IMR-90 (cell line): ENCODE measurements around the gene BAG1. TPM values are rescaled to one million over a fixed set of nuclear protein-coding genes. Genes with fewer than 3 reads are reported as not detected.

Experiments
- ATAC-seq: fragments of 200-7000 bp; cut with Tn5 transposase; 2 replicates; pipeline ENCODE4 v1.9.1; 2020; ENCODE audit warnings: low read depth, mild to moderate bottlenecking, moderate library complexity
- BruUV-seq: library from RNA; stranded (reverse); fragments of 400-500 nt; replicated peaks from 2 replicates; lab custom pipeline; 2021; lab: Mats Ljungman, UMichigan
- CTCF ChIA-PET: fragments of 300-600 bp; formaldehyde crosslinking; extraction: SDS; loops from one replicate; lab custom pipeline; 2021; ENCODE audit warnings: antibody characterized with exemption; lab: Yijun Ruan, JAX
- POLR2A ChIA-PET: fragments of 300-600 bp; sonication (Branson Sonifier 250); formaldehyde crosslinking; loops from one replicate; lab custom pipeline; 2022; ENCODE audit warnings: antibody characterized with exemption; ENCODE audit not compliant: unreplicated experiment; lab: Charles Lee
- DNase-seq: peaks from one replicate; pipeline ENCODE4 v3.0.0; 2013
- H2AFZ ChIP-seq: replicated peaks from 2 replicates; pipeline ENCODE3; 2013; ENCODE audit warnings: low read length, mild to moderate bottlenecking; ENCODE audit not compliant: poor library complexity
- H2AK5ac ChIP-seq: 2 replicates; pipeline ENCODE4 v1.6.1; 2013; ENCODE audit warnings: low read depth, low read length, inconsistent platforms
- H2AK9ac ChIP-seq: replicated peaks from 2 replicates; pipeline ENCODE3; 2013; ENCODE audit warnings: mild to moderate bottlenecking, low read depth, low read length, moderate library complexity; ENCODE audit not compliant: poor library complexity
- H2BK120ac ChIP-seq: 2 replicates; pipeline ENCODE4 v1.6.1; 2013; ENCODE audit warnings: low read depth, low read length, inconsistent platforms
- H2BK15ac ChIP-seq: 3 replicates; pipeline ENCODE4 v1.6.1; 2013; ENCODE audit warnings: low read depth, low read length, inconsistent platforms
- H2BK20ac ChIP-seq: 2 replicates; pipeline ENCODE4 v1.6.1; 2013; ENCODE audit warnings: low read depth, mild to moderate bottlenecking, inconsistent platforms, low read length, moderate library complexity
- H2BK5ac ChIP-seq: 2 replicates; pipeline ENCODE4 v1.6.1; 2013; ENCODE audit warnings: mild to moderate bottlenecking, low read depth, low read length, inconsistent platforms; ENCODE audit not compliant: poor library complexity, severe bottlenecking
- H3K14ac ChIP-seq: replicated peaks from 2 replicates; pipeline ENCODE4 v1.6.1; 2013; ENCODE audit warnings: low read depth, low read length, inconsistent platforms
- H3K18ac ChIP-seq: 2 replicates; pipeline ENCODE4 v1.6.1; 2013; ENCODE audit warnings: low read depth, low read length, control low read depth
- H3K23ac ChIP-seq: 2 replicates; pipeline ENCODE4 v1.6.1; 2013; ENCODE audit warnings: low read depth, low read length, inconsistent platforms
- H3K27ac ChIP-seq: 2 replicates; pipeline ENCODE4 v1.5.1; 2013; ENCODE audit warnings: mild to moderate bottlenecking, control low read depth, low read length; ENCODE audit not compliant: insufficient read depth
- H3K27me3 ChIP-seq: 2 replicates; pipeline ENCODE4 v1.6.1; 2013; ENCODE audit warnings: low read length; ENCODE audit not compliant: control insufficient read depth, insufficient read depth
- H3K36me3 ChIP-seq: 2 replicates; pipeline ENCODE4 v1.6.1; 2013; ENCODE audit warnings: low read length, mixed read lengths; ENCODE audit not compliant: control insufficient read depth, insufficient read depth
- H3K4ac ChIP-seq: 2 replicates; pipeline ENCODE4 v1.6.1; 2013; ENCODE audit warnings: low read depth, low read length, inconsistent platforms
- H3K4me1 ChIP-seq: 2 replicates; pipeline ENCODE4 v1.6.1; 2013; ENCODE audit warnings: low read length, mixed read lengths; ENCODE audit not compliant: control insufficient read depth, insufficient read depth
- H3K4me2 ChIP-seq: 2 replicates; pipeline ENCODE4 v1.6.1; 2013; ENCODE audit warnings: low read depth, mild to moderate bottlenecking, control low read depth, low read length, moderate library complexity
- H3K4me3 ChIP-seq: 2 replicates; pipeline ENCODE4 v1.5.1; 2013; ENCODE audit warnings: low read depth, mild to moderate bottlenecking, control low read depth, low read length, moderate library complexity; ENCODE audit not compliant: insufficient read depth
- H3K56ac ChIP-seq: 2 replicates; pipeline ENCODE4 v1.6.1; 2013; ENCODE audit warnings: low read length, inconsistent platforms; ENCODE audit not compliant: insufficient read depth; ENCODE audit errors: extremely low read depth
- H3K79me1 ChIP-seq, 2 experiments: 2 replicates each; pipeline ENCODE4 v1.6.1; 2013; ENCODE audit warnings: low read length in 2 of 2, inconsistent platforms in 1 of 2, low read depth in 1 of 2
- H3K9ac ChIP-seq: 2 replicates; pipeline ENCODE4 v1.6.1; 2013; ENCODE audit warnings: low read depth, low read length, control low read depth
- H3K9me1 ChIP-seq: 2 replicates; pipeline ENCODE4 v1.6.1; 2013; ENCODE audit warnings: low read length, inconsistent platforms; ENCODE audit not compliant: insufficient read depth
- H3K9me3 ChIP-seq: 2 replicates; pipeline ENCODE4 v1.6.1; 2013; ENCODE audit warnings: low read length; ENCODE audit not compliant: control insufficient read depth, insufficient read depth
- H4K20me1 ChIP-seq: 2 replicates; pipeline ENCODE4 v1.6.1; 2013; ENCODE audit warnings: low read length, inconsistent platforms; ENCODE audit not compliant: insufficient read depth
- H4K5ac ChIP-seq: 2 replicates; pipeline ENCODE4 v1.6.1; 2013; ENCODE audit warnings: mild to moderate bottlenecking, low read depth, low read length, control low read depth
- H4K8ac ChIP-seq, 2 experiments: 2 replicates each; pipeline ENCODE4 v1.6.1; 2013; ENCODE audit warnings: low read depth in 2 of 2, low read length in 2 of 2, control low read depth in 1 of 2, inconsistent platforms in 1 of 2
- H4K91ac ChIP-seq: 2 replicates; pipeline ENCODE4 v1.6.1; 2013; ENCODE audit warnings: low read depth, low read length, inconsistent platforms; ENCODE audit not compliant: insufficient read depth
- CTCF ChIP-seq: conservative IDR thresholded peaks from 2 replicates; pipeline ENCODE4 v1.5.1; 2012; ENCODE audit warnings: mild to moderate bottlenecking, low read depth, low read length, improper control_type of control experiment
- FOS ChIP-seq: fragments of 150-350 bp; IDR thresholded peaks from 2 replicates; pipeline ENCODE4 v1.6.1; 2016; ENCODE audit warnings: low read depth, low read length
- MAFK ChIP-seq: IDR thresholded peaks from 2 replicates; pipeline ENCODE4 v1.6.1; 2012; ENCODE audit warnings: low read depth, low read length, improper control_type of control experiment
- NFE2L2 ChIP-seq: fragments of 150-350 bp; IDR thresholded peaks from 2 replicates; pipeline ENCODE4 v1.6.1; 2016; ENCODE audit warnings: low read depth, mild to moderate bottlenecking, low read length
- RAD21 ChIP-seq: IDR thresholded peaks from 2 replicates; pipeline ENCODE4 v1.6.1; 2012; ENCODE audit warnings: low read length, improper control_type of control experiment
- RCOR1 ChIP-seq: IDR thresholded peaks from 2 replicates; pipeline ENCODE4 v1.6.1; 2012; ENCODE audit warnings: mild to moderate bottlenecking, low read length, improper control_type of control experiment; ENCODE audit not compliant: insufficient replicate concordance
- SMC3 ChIP-seq: fragments of 150-350 bp; IDR thresholded peaks from 2 replicates; pipeline ENCODE4 v1.6.1; 2016; ENCODE audit warnings: low read depth, mild to moderate bottlenecking, antibody characterized with exemption, low read length, moderate library complexity
- USF2 ChIP-seq: fragments of 150-350 bp; IDR thresholded peaks from 2 replicates; pipeline ENCODE4 v1.6.1; 2017; ENCODE audit warnings: mild to moderate bottlenecking, antibody characterized with exemption, low read length, low read depth
- WGBS, 2 experiments: methylation state at CpG; one replicate each; pipeline versions ENCODE4 v1.1.5 to v1.1.7; 2013; ENCODE audit warnings: missing lambda C conversion rate in 2 of 2; ENCODE audit not compliant: insufficient read length in 1 of 2; ENCODE audit errors: extremely low coverage in 2 of 2; 5-methylcytosine and 5-hydroxymethylcytosine counted together
- dilution Hi-C: fragments of 300-500 bp; cut with HindIII; formaldehyde crosslinking; loops from one replicate; pipeline ENCODE4 v1.14.3; 2018; ENCODE audit warnings: low sequenced_read_pairs; ENCODE audit not compliant: unreplicated experiment
- in situ Hi-C: fragments of 300-500 bp; cut with MboI; formaldehyde crosslinking; loops from 3 replicates; pipeline ENCODE4 v1.14.3; 2019; ENCODE audit warnings: low sequenced_read_pairs, inconsistent platforms, mixed read lengths
- intact Hi-C: fragments of 100-400 bp; cut with micrococcal nuclease; formaldehyde crosslinking; loops from 2 replicates; pipeline ENCODE4 v1.10.0; 2022
- polyA plus RNA-seq, 3 experiments: library from polyadenylated mRNA; depleted of rRNA; stranded (reverse); fragments of >200 nt; gene quantifications; 2 replicates each; pipeline ENCODE4 v1.2.3, GENCODE V29; 2012; ENCODE audit warnings: low replicate concordance in 1 of 3
- total RNA-seq: library from RNA; depleted of rRNA; stranded (reverse); fragments of >200 nt; gene quantifications from 2 replicates; pipeline ENCODE4 v1.2.3, GENCODE V29; 2012

Gene BAG1
- total and polyA plus RNA-seq, 2 of the 4 experiments (the other 2 are of a cell fraction) = 4.5 to 20.9 TPM

DNA sequence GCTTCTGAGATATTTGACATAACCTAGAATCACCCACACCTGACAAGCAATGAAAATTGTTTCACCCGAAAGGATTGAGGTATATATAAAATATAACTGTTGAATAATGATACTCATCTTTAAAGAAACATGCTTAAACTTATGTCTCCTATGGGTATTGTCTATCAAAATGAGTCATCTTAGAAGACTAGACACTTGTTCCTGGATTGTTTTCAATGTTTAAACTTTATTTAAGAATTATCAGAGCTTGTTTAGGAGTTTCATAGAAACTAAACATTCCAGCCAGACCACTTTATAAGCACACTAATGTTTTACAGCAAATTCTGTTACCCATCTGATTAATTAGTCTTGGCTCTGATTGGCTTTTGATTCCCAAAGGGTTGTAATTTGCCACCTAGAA lies 45.4 kb upstream of the BAG1 start:
- BruUV-seq = no TSS peak
- H3K27ac ChIP-seq = no peak overlapping the region
- peak overlapping the region; percentile 13; the same call in 1 of the 2 replicates for H2BK20ac ChIP-seq
- POLR2A ChIA-PET = no interaction called here
- H3K4me2 ChIP-seq = peak overlapping the region; percentile 37; the same call in 1 of the 2 replicates
- no peaks in the 10 kb centered on the region for H3K27me3 ChIP-seq
- H2BK120ac ChIP-seq = no peak overlapping the region
- peaks cover 8% of the 10 kb centered on the region; the same call in 1 of the 2 replicates for H4K20me1 ChIP-seq
- H2BK15ac ChIP-seq = no peak overlapping the region
- H3K36me3 ChIP-seq = peaks cover 47% of the 10 kb centered on the region
- no peak overlapping the region for H4K8ac ChIP-seq
- no peak overlapping the region for H3K23ac ChIP-seq
- H2AK9ac ChIP-seq = no peak overlapping the region
- H3K56ac ChIP-seq = no peak overlapping the region
- no CpG with 5 or more reads among the region's 1 CpG for WGBS, 2 experiments
- peak overlapping the region; percentile 84 for H2BK5ac ChIP-seq
- H3K4me1 ChIP-seq = peaks cover 5% of the 10 kb centered on the region; the same call in 1 of the 2 replicates
- no peak overlapping the region for H2AFZ ChIP-seq
- no peak overlapping the region for H3K14ac ChIP-seq
- no peak overlapping the region for H4K91ac ChIP-seq
- intact Hi-C loops = no loop called here
- H3K18ac ChIP-seq = no peak overlapping the region; the same call in 1 of the 2 replicates
- no peak overlapping the region for H3K4ac ChIP-seq
- no peak overlapping the region for H4K5ac ChIP-seq
- peaks cover 23 to 61% of the 10 kb centered on the region in 2 experiments for H3K79me1 ChIP-seq
- H3K9me1 ChIP-seq = peaks cover 18% of the 10 kb centered on the region; the same call in 1 of the 2 replicates
- dilution Hi-C loops = no loop called here
- H3K4me3 ChIP-seq = no peak overlapping the region
- CTCF ChIA-PET = interaction anchor here (0.8 to 1.5 kb wide), 2 partner anchors 10 to 40 kb away, joined by 3 to 5 read pairs; no protein-coding TSS in a partner anchor
- no peaks in the 10 kb centered on the region for H3K9me3 ChIP-seq
- ATAC-seq = peak; percentile 71
- in situ Hi-C loops = no loop called here
- peak; percentile 45 for DNase-seq
- TF ChIP-seq USF2 (no peak), SMC3 (no peak), CTCF (no peak), RAD21 (no peak), FOS (peak; percentile 31; the same call in 1 of the 2 replicates), MAFK (no peak), NFE2L2 (no peak), RCOR1 (no peak)
- H3K9ac ChIP-seq = no peak overlapping the region
- H2AK5ac ChIP-seq = no peak overlapping the region
